GM19455 (cell line): ENCODE results near the gene NAT10.

Experiments used
- ATAC-seq: cut with Tn5 transposase; IDR thresholded peaks from one replicate; pipeline ENCODE4 v1.9.1; 2021; ENCODE audit not compliant: unreplicated experiment

NAT10 gene

DNA sequence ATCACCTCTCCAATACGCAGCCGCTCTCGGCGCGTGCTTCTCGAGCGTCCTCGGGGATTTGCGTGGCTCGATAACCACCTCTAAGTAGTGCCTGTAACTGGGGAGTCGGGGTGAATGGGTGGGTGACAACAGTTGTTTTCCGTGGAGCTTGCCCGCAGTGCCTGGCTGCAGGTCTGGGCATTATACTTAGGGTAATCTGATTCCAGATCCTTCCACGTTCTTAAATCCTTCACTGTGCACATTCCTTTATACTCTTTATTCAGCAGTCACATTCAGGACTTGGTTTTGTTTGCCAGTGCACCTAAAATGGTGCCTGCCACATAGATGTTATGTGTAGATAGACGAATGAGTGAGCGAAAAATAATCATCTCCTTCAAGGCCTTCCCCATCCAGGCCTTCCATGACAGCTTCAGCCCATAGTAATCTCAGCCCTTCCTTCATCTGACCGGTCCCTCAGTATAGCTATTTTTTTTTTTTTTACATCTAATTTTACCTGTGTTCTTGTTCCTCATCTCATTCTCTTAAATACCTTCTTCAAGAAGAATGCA lies 602 bp downstream of the NAT10 start:
- no peak for ATAC-seq

DNA sequence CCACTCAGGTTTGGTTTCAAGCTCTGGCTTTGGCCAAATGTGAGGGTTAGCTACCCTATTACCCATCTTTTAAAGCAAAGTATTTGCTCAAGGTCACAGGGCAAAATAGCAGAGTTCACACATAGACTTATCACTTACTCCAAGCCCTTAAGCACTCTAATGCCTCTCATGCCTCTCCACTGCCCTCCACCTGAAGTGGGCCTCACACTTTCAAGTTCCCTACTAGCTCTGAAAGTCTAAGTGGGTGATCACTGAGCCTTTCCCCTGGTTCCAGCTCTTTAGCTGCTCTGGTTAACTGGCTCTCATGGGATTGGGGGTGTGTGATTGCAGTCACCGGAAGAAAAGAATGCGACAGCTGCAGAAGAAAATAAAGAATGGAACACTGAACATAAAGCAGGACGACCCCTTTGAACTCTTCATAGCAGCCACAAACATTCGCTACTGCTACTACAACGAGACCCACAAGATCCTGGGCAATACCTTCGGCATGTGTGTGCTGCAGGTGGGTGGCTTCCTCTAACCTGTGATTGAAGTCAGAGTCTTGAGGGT lies 6.4 kb downstream of the NAT10 start:
- no peak for ATAC-seq

DNA sequence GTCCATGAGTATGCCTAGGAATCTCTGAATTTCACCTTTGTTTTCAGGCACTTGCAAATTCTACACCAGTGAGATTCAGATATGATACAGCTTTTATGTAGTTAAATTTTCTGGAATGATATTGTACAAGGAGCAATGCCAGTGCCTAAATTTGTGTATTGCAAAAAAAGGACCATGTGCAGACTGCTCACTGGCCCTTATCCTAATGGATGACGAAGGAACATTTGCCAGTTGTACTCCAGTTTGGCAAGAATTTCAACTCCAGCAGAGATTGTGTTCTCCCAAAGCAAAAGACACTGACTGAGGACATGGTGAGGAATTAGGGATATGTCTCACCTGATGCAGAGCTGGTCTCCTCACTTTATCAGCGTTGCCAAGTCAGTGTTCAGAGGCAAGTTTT lies 8.6 kb downstream of the NAT10 start:
- no peak for ATAC-seq

DNA sequence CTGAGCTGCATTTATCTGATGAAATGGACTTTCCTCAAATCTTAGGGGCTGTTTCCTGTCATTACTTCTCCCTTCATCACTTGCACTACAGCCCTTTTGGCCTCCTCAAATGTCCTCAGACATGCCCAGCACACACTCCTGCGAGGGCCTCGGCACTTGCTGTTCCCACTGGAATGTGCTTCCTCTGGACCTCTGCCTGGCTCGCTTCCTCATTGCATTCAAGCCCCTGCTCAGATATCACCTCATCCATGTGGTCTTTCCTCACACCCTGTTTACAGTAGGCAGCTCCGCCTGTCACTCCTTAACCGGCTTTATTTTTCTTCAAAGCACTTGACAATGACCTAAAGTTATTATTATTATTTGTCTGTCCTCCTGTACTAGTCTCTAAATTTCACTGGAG lies 9.0 kb downstream of the NAT10 start:
- ATAC-seq: no peak

DNA sequence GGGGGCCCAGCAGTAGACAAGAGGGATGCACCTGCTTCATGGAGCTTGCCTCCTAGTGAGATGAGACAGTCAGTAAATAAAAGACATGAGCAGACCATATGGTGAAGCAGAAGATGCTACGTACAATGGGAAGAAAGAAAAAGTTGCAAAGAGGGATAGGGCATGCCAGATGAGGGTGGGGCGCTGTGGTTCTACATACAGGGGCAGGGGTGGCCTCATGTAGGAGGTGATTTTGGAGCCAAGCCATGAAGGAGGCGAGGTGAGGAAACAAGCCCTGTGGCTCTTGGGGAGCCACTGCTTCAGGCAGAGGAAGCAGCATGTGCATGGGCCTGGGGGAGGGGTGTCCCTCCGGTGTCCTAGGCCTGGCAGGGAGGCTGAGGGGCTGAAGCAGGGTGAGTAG lies 15.2 kb downstream of the NAT10 start:
- ATAC-seq: no peak

DNA sequence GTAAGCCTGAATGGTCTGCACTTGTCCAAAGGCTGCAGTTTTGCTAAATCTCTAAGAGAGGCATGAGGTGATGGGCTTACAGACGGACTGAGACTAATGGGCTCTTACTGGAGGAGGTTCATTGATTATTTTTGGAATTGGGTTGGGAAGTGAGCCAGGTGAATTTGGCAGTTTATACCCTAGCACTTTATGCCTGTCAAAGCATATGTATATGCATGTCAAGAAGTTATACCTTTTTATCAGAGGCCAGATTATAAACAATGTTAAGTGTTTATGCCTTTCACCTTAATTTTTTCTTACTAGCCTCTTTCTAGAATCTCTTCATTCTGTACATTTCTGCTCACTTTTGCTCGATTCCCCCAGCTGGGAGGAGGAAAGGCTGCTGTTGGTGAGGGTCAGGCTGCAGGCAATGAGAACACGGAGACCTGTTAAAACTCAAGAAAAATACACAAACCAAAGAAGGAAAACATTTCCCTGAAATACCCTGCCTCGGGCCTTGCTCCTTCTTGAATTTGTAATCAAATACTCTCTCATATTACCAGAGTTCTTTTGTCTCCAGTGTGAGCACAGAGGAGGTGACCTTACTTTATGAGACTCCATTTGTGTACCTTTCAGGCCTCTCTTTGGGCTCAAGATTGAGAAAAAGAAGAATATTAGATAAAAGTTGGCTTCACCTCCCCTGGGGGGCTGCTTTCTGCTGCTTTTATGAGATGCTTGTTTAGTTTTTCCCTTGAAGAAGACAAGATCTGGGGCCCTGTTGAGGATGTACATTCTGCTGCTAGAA lies 19.6 kb downstream of the NAT10 start:
- ATAC-seq: no peak

DNA sequence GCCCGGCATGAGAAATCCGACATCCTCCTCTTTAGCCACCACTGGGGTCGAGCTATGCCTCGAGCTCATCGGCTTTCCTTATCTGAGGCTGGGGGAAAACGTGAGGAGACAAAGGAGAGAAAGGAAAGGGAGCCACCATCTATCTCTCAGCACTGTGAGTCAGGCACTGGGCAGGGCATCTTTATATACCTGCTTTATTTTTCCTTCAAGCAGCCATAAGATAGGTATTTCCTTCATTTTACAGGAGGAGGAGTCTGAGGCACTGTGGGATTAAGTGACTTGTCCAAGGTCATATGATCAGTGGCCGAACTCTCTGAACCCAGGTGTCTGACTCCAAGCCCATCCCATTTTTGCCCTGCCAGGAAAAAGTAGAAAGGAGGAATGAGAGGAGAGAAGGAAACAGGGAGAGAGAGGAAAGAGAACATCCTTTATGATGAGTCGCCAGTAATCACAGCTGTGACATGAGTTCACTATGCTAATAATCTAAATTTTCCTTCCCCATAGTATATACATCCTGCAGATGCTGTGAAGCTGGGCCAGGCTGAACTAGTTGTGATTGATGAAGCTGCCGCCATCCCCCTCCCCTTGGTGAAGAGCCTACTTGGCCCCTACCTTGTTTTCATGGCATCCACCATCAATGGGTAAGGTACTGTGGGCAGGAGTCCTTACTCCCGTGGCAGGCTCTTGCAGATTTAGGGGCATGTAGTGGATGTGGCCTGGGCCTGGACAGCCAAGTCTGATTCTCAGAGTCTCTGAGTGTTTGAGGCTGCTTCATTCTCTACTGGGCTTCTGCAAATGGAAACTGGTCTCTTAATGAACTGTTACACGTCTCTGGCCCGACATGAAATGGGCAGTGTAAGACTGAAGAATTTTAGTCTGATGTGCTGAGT lies 21.8 kb downstream of the NAT10 start:
- ATAC-seq: no peak

DNA sequence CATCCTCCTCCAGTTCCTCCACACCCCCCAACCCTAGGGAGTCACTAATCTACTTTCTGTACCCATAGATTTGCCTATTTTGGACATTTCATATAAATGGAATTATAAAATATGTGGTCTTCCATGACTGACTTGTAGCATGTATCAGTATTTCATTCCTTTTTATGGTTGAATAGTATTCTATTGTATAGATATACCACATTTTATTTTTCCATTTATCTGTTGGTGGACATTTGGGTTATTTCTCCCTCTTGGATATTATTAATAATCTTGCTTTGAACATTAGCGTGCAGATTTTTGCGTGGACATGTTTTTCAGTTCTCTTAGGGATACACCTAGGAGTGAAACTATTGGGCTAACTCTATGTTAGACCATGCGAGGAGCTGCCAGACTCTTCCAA lies 23.4 kb downstream of the NAT10 start:
- no peak for ATAC-seq

DNA sequence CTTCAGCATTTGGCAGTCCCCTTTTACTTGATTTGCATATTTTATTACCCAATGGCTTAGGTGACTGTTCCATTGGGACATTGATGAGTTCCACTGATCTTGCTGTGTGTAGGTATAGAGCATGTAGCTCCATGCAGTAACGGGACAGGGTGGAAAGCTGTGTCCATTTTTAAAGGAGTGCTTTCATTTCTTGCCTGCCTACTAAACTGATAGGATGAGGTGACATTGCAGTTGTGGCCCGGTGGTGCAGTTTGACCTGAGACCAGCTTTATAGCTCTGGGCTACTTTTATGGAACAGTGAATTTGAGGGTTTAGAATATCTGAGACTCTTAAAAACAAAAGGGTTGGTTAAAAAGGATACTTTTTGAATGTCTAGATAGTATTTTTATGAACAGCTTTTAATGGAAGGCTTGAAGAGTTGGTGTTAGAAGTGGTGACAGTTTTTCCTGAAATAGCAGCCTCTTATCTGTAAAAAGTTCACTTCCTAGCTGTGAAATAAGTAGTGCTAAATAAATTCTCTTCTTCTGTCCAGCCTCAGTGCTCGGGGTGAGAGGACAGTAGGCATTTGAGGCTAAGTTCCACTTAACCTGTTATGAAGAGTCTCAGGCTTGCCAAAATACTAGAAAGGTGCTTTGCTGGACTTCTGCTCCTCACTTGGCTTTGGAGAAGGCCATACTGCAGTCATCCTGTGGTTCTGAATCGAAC lies 27.0 kb downstream of the NAT10 start:
- no peak for ATAC-seq

DNA sequence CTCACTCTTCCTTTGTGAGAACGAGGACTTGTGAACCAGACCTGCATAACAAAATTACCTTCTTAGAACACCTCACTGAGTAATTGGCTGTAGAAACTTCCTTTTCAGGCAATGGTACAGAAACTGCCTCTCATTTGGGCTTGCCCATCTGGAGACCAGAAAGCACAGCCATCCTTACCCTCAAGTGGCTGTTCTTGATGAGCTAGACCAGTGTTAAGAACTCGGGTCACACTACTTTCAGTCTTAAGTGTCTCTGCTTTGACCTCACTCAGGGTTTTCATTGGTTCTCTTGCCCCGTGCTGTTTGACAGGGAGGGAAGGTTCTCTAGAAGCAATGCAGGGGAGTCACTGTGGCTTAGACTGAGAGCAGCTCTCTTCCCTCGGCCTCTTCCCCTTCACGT lies 29.3 kb downstream of the NAT10 start:
- peak; percentile 59 for ATAC-seq

DNA sequence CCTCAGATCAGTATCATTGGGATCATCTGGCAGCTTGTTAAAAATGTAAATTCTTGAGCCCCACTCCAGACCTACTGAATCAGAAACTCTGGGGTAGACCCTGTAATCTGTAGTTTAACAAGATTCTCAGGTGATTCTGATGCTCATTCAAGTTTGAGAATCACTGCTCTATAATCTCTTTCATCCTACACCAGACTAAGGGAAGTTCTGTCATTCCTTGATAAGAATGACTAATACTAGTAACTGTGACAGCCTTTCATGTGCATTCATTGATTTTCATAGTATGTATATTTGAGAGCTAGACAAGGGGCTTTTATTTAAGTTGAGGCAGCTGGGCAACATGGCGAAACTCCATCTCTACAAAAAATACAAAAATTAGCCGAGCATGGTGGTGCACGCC lies 30.0 kb downstream of the NAT10 start:
- ATAC-seq: no peak

DNA sequence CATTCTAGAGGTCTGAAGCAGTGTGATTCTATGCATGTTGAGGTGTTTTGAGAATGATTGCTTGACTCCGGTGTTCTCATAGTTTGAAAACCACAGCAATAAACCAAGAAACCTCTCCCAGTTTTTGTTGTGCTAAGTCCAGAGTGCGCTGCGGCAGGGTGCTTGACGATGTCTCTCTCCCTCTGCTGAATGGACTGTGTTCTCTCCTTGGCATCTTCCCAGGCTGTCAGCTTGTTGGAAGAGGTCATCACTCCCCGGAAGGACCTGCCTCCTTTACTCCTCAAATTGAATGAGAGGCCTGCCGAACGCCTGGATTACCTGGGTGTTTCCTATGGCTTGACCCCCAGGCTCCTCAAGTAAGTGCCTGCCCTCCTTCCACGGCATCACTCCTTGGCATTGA lies 31.0 kb downstream of the NAT10 start:
- ATAC-seq: no peak

DNA sequence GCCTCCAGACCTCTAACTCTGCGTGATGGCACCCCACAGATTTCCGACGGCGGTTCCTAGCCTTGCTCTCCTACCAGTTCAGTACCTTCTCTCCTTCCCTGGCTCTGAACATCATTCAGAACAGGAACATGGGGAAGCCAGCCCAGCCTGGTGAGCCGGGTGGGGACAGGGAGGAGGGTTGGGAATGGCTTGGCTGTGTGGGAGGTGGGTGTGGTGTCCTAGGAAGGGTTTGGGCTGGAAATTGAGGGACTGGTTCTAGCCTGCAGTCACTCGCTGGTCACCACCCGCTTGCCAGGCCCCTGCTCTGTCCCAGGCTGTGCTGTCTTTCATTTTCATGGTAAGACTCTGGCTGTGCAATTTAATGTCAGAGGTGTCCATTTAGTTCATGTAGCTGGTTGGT lies 33.9 kb downstream of the NAT10 start:
- no peak for ATAC-seq

DNA sequence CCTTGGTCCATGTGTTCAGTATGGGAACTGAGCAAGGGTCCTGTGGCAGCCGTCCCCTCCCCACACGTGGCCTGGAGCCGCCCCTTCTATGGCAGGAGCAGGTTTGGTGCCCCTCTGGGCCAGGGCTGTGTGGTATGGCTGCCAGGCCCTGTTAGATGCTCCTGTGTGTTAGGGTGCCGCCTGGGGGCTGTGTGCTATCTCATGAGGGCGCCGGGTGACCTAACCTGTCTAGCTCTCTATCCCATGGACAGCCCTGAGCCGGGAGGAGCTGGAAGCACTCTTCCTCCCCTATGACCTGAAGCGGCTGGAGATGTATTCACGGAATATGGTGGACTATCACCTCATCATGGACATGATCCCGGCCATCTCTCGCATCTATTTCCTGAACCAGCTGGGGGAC lies 34.7 kb downstream of the NAT10 start:
- ATAC-seq: no peak

DNA sequence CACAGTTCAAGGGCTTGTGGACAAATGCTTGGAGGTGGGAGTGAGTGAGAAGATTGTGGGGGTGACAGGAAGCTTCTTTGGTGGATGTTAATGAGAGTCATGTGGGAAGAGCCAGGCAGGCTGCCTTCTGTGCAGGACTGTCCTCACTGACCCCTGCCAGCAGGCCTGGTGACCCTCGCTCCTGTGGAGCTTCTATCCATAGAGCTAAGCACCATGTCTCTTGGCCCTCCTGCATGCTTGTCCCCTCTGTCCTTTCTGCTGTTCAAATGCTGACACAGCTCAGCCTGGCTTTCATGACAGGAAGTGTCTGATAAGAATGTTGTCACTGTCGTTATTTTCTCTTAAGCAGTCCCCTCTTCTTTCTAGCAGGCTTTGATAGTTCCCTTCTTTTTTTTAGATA lies 37.6 kb downstream of the NAT10 start:
- no peak for ATAC-seq

DNA sequence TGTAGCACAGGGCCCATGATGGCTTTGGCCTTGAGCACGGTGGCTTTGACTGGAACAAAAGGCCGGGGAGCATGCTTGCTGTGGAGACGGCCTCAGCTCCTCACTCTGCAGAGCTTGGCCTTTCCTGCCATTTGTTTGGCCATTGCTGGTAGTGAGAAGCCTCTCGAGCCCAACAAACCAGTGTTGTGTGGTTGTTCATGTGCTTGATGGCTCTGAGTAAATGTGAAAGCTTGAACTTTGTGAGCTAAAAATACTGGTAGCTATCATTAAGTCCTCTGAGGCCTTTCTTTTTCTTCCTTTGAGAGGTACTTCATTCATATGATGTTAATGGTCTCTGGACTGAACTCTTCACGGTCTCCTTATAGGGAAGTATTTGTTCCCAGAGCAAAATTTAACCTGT lies 39.6 kb downstream of the NAT10 start:
- ATAC-seq: no peak

DNA sequence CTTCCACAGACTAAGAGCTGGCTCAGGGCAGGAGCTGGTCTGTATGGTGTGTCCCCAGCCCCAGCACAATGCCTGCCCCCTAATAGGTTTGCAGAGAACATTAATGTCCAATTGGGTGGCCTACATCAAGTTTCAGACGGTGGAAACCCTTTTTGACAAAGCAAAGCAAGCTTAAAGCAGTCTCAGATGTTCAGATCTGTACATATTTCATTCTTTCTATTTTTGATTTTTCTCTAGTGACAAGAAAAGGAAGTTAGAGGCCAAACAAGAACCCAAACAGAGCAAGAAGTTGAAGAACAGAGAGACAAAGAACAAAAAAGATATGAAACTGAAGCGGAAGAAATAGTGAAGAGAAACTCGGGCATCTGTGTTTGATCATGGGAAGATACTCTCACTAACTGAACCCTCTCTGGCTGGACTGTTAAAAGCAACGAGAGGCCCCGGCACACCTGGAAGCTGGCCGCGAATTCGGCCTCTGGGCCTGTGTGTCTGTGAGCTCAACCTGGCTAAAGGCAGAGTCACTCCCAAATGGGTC lies 40.5 kb downstream of the NAT10 start:
- no peak for ATAC-seq

DNA sequence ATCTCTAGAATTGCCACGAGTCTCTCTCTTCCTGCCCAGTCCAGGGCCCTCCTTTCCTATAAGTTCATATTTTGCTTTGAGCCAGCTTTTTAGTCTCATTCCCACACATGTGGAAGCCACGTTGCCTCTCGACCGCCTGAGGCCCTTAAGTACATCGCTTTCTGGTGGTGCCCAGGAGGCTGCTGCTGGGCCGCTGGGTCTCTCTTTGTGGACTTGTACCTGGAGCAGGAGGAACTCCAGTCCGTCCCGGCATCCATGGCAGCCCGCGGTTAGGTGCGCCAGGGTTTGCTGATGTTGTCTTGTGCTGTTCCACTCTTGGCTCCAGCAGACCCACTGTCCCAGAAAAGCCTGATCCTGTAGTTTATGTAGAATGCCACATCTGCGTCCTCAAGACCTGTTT lies 41.0 kb downstream of the NAT10 start:
- ATAC-seq: no peak

DNA sequence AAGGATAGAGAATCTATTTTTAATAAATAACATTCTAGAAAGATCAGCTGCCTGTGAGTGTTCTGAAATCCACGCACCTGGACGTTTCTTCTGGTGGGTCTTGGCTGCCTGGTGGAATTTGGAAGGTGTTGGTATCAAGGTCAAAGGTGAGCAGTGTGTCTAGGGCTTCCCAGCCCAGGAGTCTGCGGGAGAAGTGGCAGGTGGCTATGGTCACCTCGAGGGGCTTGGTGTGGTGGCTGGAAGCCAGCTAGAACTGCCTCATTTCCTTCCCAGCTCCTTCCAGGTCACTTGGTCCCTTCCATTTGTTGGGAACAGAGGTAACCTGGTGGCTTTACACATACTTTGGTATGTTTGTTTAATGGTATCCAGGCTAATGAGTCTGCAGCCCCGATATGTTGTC lies 41.4 kb downstream of the NAT10 start:
- no peak for ATAC-seq

DNA sequence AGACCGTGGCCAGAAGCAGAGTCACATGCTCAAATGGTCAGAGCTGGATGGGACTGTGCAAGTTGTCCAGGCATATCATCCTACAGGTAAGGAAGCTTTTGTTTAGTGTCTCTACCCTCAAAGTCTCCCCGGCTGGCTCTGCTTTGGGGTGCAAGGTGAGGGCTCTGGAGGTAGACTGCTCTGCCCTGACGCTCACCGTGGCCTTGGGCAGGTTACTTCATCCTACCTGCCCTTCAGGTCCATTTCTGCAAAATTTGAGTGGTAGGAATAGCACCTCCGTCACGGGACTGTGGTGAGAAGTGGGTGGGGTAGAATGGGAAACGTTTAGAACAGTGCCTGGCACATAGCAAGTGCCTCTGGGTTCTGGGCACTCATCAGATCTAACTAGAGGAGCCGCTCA lies 42.2 kb downstream of the NAT10 start:
- no peak for ATAC-seq
